H7 (cell line): ENCODE data around the gene REXO1. TPM values are rescaled to one million over a fixed set of nuclear protein-coding genes. Genes with fewer than 3 reads are reported as not detected.
"Not testable (repeated sequence)": the region's sequence is repeated elsewhere in the genome, so short reads cannot be mapped to it uniquely, and the experiment has no call there.

Source experiments
- DNase-seq: peaks from one replicate; pipeline ENCODE4 v3.0.0; 2012
- H3K27me3 ChIP-seq: 2 replicates; pipeline ENCODE4 v1.6.0; 2011; ENCODE audit warnings: mild to moderate bottlenecking, low read length; ENCODE audit not compliant: control insufficient read depth, insufficient read depth
- H3K36me3 ChIP-seq: replicated peaks from 2 replicates; pipeline ENCODE4 v1.5.1; 2011; ENCODE audit warnings: low read length; ENCODE audit not compliant: control insufficient read depth, insufficient read depth
- H3K4me3 ChIP-seq: 2 replicates; pipeline ENCODE4 v1.5.1; 2011; ENCODE audit warnings: low read depth, mild to moderate bottlenecking, control low read depth, low read length, moderate library complexity; ENCODE audit not compliant: insufficient read depth
- total RNA-seq: library from RNA; depleted of rRNA; stranded (reverse); fragments of >200 nt; shearing (Covaris generic); gene quantifications from 2 replicates; pipeline ENCODE4 v1.2.3, GENCODE V29; 2014; rRNA removed

REXO1 gene
- total RNA-seq: 19.8 and 21.9 TPM in 2 replicates

DNA sequence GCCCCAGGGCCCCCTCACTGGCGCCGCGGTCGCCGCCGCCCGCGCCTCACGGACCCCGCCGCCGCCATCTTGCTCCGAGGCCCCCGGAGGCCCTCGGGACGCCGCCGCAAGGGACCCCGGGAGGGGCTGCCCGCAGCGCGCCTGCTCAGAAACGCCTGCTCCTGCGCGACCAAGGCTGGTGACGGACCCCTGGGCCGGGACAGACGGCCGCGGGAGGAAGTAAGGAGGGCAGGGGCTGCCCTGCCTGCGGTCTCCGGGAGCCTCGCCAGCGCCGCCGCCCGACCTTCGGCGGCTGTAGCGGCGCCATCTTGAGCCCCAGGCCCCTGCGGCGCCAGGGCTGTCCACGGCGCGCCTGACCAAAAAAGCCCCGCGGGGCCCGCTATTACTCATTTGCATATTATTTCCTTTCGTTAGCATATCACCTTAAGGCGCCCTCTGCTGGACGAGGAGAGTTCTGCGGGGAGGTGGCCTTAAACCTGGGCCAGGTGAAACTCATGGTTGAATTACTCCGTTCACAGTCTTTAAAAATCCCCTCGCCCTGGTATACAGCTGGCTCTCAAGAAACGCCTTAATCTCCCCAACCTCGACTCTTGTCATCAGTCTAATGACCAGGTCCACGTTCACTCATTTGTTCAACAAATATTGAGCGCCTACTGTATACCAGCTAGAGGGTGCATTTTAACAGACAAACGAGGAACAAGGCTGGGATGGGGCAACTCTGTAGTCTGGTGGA lies at the start of gene REXO1:
REXO1 (minus strand) TSS at position 85 of the 733 bp plus-strand sequence. CDS start 125 bp downstream, outside the sequence.
- no peaks in the 10 kb centered on the region for H3K27me3 ChIP-seq
- H3K4me3 ChIP-seq: peak within 1 kb of the TSS; percentile 86
- peak; percentile 98 for DNase-seq
- H3K36me3 ChIP-seq: no peaks in the 10 kb centered on the region

DNA sequence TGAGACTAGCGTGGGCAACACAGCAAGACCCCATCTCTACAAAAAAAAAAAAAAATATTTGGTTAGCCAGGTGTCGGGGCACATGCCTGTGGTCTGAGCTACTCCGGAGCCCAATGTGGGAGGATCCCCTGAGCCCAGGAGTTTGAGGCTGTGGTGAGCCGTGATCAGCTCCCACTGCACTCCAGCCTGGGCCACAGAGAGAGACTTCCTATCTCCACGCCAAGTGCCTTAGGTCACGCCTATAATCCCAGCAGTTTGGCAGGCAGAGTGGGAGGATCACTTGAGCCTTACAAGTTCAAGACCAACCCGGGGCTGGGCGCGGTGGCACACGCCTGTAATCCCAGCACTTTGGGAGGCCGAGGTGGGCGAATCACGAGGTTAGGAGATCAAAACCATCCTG lies 48.2 kb upstream of the REXO1 start:
- Histone ChIP-seq H3K4me3 (no peak overlapping the region), H3K27me3 (no peaks in the 10 kb centered on the region), H3K36me3 (no peaks in the 10 kb centered on the region)
- DNase-seq: no peak

DNA sequence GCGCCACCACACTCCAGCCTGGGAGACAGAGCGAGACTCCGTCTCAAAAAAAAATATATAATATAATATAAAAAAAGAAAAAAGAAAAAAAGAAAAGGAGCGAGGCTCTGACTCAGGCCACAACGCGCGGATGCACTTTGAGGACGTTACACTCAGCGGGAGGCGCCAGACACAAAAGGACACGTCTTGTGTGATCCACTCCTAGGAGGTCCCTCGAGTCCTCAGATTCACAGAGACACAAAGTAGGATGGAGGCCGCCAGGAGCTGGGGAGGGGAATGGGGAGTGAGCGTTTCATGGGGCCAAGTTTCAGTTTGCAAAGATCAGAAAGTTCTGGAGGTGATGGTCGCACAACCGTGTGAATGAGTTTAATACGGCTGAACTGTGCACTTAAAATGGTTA lies 45.5 kb upstream of the REXO1 start:
- no peak overlapping the region for H3K4me3 ChIP-seq
- H3K36me3 ChIP-seq: no peaks in the 10 kb centered on the region
- no peaks in the 10 kb centered on the region for H3K27me3 ChIP-seq
- no peak for DNase-seq

DNA sequence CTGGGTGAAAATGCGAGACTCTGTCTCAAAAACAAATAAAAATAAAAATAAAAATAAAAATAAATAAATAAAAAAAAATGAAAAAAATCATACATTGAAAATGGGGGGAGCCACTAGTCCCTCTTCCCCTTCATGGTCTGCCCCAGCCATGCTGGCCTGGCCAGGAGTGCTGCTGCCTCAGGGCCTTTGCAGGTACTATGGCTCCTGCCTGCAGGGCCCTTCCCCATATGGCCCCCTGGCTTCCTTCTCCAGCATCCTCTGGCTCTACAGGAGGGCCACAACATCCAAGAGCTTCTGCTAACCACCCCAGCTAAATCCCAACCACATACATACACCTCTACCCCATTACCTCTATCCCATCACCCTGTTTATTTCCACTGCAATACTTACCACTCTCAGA lies 41.6 kb upstream of the REXO1 start:
- H3K36me3 ChIP-seq: no peaks in the 10 kb centered on the region
- no peaks in the 10 kb centered on the region for H3K27me3 ChIP-seq
- DNase-seq: no peak
- H3K4me3 ChIP-seq: no peak overlapping the region

- no peak overlapping the region for H3K4me3 ChIP-seq
- no peaks in the 10 kb centered on the region for H3K27me3 ChIP-seq
- H3K36me3 ChIP-seq: no peaks in the 10 kb centered on the region
- DNase-seq: no peak
These were observed 40.1 kb upstream of the REXO1 start for GRCh38 chr19:1888385-1888784.

GRCh38 chr19:1886360-1886759 lies 38.1 kb upstream of the REXO1 start:
- H3K36me3 ChIP-seq, H3K4me3 ChIP-seq, DNase-seq, H3K27me3 ChIP-seq: not testable (repeated sequence)

DNA sequence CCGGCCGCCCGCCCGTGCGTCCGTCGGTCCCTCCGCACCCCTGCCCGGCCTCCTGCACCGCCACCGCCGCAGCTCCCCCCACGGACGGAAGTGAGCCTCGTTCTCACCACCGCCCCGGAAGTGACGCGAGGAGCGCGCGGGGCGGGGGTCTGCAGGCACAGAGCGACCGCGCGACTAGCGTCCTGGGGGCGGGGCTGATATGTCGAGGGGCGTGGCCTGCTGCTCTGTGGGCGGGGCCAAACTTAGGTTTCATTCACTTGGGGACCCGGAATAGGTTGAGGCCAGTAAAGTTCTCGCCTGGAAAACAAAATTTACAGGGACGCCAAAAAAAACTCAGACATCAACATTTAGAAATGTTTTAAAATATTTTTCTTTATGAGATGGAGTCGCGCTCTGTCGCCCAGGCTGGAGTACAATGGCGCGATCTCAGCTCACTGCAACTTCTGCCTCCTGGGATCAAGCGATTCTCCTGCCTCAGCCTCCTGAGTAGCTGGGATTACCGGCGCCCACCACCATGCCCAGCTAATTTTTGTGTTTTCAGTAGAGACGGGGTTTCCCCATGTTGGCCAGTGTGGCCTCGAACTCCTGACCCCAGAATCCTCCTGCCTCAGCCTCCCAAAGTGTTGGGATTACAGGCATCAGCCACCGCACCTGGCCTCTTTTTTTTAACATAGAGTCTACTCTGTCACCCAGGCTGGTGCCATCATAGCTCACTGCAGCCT lies 37.3 kb upstream of the REXO1 start, which contains the start of gene ABHD17A:
ABHD17A (minus strand) TSS at position 99 of the 722 bp plus-strand sequence. CDS start 3,930 bp downstream, outside the sequence.
- H3K36me3 ChIP-seq, H3K27me3 ChIP-seq: not testable (repeated sequence)
- H3K4me3 ChIP-seq: peak within 1 kb of the TSS; percentile 91
- peak; percentile 99 for DNase-seq

DNA sequence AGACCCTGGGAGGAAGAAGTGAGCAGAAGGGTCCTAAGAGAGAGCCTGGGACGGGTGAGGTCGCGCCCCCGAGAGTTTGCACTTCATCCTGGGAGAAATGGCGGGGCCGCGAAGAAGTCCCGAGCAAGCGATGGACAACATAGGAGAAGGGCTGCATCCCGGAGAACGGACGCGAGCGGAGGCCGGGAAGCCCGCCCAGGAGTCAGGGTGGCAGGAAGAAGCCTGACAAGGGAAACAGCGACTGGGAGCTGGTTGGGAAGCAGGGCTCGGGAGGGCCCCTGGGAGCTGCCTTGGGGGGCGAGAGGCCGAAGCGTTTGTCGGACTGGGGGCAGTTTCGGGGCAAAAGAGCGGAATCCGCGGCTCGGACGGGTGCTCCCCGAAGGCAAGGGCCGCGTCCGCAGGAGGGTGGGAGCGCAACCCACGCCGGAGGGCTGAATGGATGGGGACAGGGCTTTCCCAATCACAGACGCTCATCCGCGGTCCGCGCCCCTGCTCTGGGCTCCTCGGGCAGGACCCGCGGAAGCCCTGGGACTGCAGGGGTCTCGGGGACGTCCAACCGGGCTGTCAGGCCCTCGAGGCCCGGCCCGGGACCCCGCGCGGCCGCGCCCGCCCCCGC lies 36.5 kb upstream of the REXO1 start:
- Histone ChIP-seq H3K36me3 (no peaks in the 10 kb centered on the region; the same call in 1 of the 2 replicates), H3K4me3 (peak overlapping the region; percentile 91), H3K27me3 (no peaks in the 10 kb centered on the region)
- peak; percentile 87 for DNase-seq

DNA sequence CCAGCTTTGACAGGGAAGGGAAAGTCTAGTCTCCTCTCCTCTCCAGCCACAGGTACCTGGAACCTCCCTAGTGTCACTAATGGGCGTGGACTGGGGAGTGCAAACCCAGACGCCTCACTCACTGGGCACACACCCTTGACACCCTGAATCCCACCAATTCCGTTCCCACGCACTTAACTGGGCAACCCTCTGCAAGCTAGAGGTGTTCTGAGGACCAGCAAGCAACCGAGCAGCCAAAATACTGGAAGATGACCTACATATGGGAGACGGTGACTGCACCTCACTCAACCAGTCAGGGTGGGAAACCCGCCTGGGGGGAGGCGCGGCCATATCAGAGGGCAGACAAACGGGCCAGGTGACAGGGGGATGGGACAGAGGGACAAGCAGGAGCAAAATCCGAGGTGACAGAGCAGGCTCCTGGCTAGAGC lies 36.0 kb upstream of the REXO1 start:
- DNase-seq: no peak
- Histone ChIP-seq H3K36me3 (no peaks in the 10 kb centered on the region; the same call in 1 of the 2 replicates), H3K4me3 (peak overlapping the region; percentile 91), H3K27me3 (no peaks in the 10 kb centered on the region)

- DNase-seq: no peak
- H3K27me3 ChIP-seq: no peaks in the 10 kb centered on the region
- no peak overlapping the region for H3K4me3 ChIP-seq
- H3K36me3 ChIP-seq: no peaks in the 10 kb centered on the region; the same call in 1 of the 2 replicates
These were observed 35.5 kb upstream of the REXO1 start for GRCh38 chr19:1883784-1884183.

- no peak for DNase-seq
- Histone ChIP-seq H3K4me3 (no peak overlapping the region), H3K36me3 (no peaks in the 10 kb centered on the region; the same call in 1 of the 2 replicates), H3K27me3 (no peaks in the 10 kb centered on the region)
These were observed 34.8 kb upstream of the REXO1 start for GRCh38 chr19:1882786-1883692.

- Histone ChIP-seq H3K36me3 (no peaks in the 10 kb centered on the region; the same call in 1 of the 2 replicates), H3K27me3 (no peaks in the 10 kb centered on the region), H3K4me3 (no peak overlapping the region)
- DNase-seq: no peak
These were observed 34.0 kb upstream of the REXO1 start for GRCh38 chr19:1882089-1882785.

GRCh38 chr19:1881393-1882088 lies 33.3 kb upstream of the REXO1 start:
- H3K36me3 ChIP-seq, DNase-seq, H3K27me3 ChIP-seq, H3K4me3 ChIP-seq: not testable (repeated sequence)
